CD4-positive, alpha-beta T cell treated with Interleukin-4 for 1 hour (primary cell): Measurements from ENCODE around the gene PXDN.

Experiments
- DNase-seq, 2 donors: peaks; one replicate each; pipeline ENCODE4 v3.0.0-alpha.2; 2020 to 2022

PXDN gene

DNA sequence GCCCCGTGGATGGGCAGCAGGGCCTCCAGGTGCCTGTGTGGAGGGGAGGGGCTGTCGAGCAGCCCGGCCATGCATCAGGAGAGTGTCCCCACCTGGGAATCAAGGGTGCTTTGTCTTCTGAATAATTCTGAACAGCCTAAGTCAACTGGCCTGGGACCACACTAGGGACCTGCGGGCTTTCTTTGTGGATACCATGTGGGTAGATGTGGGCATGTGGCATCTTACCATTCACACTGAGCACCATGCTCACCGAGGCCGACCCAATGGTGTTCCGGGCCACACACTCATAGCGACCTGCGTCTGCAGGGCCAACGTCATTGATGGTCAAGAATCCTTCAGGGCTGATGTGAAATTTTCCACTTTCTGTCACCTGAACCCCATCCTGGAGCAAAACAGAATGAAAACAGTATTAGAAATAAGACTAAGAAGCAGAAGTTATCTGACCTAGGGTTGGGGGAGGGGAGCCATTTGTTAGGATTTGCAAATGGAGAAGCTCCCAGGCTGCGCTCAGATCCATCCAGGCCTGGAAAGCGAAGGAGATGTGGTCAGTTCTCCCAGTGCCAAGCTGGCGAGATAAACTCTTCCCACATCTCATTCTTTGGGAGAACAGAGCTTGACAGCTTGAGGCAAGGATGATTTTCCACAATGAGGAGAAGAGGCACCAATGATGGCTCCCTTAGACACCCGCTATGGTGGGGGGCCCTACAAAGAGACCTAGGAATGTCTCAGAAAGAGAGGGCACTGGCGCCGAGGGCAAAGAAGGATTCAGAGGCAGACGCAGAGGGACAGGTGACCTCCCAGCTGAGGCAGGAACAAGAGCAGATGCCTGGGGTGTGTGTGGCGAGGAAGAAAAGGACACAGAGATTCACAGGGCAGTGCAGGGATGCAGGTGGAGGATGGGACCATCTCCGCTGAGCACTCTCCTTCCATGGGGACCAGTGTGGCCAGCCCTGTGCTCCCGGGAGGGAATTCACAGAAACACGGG lies 83.4 kb downstream of the PXDN start:
- no peak for DNase-seq

DNA sequence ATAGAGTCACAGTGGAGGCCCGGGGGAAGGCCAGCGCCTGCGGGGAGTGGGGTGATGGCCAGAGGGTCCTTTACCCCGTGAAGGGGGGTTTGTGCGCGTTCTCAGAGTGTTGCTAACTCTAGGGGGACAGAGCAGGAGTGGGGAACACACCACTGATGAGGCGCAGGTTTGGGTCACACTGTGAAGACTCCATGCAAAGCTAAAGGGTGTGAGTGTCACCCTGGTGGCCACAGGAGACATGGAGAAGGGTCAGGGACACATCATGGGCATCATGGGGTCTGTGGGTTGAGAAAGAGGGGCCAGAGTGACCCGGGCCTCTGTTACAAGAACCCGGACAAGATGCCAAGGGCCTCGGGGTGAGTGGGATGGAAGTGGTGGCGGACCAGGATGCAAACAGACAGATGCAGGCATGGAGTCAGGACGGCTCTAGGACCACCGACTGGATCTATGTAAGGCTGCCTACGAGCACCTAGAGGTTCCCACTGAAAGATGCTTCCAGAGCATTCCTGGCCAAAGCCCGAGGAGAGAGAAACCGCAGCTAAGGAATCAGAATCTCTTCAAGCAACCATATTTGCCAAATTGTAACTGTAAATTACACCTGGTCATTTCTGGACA lies 84.3 kb downstream of the PXDN start:
- no peak for DNase-seq

DNA sequence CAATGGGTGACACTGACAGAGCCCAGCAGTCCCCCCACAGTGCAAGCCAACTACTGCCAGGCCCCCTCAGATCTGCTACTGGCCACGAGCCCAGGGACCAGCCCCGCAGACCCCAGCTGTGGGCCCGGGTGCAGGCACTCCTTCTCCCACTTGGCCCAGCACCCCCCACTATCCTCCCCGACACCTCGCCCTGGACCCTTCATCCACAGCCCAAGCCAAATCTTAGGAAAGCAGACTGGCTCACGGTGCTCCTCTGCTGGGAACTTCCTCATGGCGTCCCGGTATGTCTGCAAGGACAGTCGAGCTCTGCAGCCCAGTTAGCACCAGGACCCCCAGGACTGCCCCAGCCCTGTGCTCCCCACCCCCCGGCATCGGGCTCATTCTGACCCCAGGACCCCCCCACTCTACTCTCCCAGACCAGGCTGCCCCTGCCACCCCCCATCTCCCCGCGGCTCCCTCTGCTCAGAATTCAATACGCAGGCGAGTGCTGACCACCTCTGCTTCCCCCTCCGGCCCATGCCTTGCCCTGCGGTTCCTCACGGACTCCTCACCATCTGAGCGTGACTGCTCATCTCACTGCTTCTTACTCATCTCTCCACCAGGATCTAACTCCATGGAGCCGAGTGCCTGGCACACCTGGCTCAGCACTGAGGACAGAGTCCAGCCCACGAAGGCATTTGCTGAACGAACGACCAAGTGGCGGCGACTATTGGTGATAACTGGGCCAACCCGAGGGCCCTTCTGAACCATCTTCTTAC lies 85.7 kb downstream of the PXDN start:
- DNase-seq = peak in 1 of 2 donors; percentile 6

DNA sequence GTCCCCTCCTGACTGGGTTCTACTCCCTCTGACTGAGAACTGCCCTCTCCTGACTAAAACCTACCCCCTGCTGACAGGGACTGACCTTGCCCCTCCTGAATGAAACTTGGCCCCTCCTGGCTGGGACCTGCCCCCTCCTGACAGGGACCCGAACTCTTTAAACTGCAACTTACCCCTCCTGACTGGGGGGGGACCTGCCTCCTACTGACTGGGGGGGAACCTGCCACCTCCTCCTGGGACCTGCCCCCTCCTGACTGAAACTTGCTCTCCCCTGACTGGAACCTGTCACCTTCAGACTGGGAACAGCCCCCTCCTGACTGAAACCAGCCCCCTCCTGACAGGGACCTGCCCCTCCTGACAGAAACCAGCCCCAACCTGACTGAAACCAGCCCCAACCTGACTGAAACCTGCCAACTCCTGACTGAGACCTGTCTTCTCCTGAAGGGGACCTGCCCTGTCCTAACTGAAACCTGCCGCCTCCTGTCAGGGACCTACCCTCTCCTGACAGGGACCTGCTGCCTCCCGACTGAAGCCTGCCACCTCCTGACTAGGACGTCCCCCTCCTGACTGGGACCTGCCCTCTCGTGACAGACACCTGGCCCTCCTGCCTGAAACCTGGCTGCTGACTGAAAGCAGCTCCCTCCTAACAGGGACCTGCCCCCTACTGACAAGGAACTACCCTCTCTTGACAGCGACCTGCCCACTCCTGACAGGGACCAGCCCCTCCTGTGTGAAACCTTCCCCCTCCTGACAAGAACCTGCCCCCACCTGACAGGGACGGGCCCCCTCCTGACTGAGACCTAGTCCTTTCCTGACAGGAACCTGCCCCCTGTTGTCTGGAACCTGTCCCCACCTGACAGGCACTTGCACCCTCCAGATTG lies 87.1 kb downstream of the PXDN start:
- DNase-seq = peak in 1 of 2 donors; percentile 11

DNA sequence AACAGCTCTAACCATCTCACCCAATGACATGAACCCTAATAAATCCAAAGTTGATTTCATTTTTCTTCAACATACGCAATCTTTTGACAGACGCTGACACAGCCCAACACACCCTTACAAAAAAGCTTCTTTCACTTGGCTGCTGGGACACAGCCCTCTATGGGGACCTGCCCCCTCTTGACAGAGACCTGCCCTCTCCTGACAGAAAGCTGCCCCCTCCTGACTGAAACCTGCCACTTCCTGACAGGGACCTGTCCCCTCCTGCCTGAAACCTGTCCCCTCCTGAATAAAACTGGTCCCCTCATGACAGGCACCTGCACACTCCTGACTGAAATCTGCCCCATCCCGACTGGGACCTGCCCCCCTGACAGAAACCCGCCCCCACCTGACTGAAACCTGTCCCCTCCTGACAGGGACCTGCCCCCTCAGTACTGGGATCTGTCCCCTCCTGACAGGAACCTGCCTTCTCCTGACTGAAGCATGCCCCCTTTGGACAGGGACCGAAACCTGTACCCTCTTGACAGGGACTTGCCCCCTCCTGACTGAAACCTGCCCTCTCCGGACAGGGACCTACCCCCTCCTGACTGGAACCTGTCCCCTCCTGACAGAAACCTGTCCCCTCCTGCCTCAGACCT lies 87.9 kb downstream of the PXDN start:
- DNase-seq = peak in 1 of 2 donors; percentile 10

DNA sequence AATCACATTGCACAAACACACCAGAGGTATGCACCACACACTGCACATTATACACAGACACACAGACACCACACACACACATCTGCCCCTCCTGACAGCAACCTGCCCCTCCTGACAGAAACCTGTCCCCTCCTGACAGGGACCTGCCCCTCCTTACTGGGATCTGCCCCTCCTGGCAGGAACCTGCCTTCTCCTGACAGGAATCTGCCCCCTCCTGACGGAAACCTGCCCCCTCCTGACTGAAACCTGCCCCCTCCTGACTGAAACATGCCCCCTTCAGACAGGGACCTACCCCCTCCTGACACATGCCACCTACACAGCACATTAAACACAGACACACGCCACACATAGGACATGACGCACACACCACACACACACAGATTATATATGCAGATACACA lies 88.9 kb downstream of the PXDN start:
- peak in 1 of 2 donors; percentile 2 for DNase-seq

DNA sequence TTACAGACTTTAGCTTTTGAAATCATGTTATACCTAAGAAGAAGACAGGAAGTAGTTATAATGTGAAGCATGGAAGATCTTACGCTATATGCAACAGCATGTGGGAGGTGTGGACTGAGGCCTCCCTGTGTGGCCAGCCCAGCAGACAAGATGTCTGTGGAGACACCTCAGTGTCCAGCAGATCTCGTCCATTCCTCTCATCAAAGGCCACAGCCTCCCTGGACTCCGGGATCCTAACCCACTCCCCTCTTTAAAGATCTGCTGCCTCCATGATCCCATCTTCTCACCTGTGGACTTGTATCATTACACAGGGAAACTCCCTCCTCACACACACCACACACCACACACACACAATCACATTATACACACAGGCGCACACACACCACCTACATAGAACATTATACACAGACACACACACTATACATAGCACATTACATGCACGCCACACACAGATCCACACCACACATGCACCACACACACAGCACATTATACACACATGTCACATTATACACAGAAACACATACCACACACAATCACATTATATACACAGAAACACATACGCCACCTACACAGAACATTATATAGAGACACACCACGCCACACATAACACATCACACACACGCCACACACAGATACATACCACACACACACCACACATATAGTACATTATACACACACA lies 89.5 kb downstream of the PXDN start:
- no peak for DNase-seq

DNA sequence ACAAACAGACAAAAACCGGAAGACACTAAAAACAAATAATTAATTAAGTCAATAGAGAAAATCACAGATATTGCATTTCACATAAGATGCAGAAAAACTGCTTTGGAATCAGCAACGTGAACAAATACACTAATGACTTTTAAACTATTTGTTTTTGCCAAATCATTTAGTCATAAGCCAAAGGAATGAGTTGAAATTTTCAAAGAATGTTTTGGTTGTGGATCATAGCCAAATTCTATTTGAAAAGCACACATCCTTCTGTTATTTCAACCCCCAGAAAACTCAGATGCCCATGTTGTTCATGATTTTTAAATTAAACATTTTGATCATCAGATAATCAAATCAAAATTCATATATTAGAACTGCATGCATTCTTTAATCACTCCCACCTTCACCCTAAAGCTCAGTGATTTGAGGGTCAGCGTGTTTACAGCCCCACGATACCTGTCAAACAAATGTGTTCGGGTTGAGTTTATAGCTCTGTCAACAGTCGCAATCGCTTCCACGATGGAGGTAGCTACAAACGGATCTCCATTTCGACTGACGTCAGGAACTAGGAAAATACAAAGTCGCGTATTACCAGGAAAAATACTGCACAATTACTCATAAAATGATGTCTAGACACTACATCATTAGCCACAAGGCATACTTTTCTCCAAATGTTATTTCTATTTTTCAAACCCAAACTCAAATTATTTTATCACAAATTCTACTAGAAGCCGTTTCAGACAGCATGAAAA lies 90.2 kb downstream of the PXDN start:
- no peak for DNase-seq

DNA sequence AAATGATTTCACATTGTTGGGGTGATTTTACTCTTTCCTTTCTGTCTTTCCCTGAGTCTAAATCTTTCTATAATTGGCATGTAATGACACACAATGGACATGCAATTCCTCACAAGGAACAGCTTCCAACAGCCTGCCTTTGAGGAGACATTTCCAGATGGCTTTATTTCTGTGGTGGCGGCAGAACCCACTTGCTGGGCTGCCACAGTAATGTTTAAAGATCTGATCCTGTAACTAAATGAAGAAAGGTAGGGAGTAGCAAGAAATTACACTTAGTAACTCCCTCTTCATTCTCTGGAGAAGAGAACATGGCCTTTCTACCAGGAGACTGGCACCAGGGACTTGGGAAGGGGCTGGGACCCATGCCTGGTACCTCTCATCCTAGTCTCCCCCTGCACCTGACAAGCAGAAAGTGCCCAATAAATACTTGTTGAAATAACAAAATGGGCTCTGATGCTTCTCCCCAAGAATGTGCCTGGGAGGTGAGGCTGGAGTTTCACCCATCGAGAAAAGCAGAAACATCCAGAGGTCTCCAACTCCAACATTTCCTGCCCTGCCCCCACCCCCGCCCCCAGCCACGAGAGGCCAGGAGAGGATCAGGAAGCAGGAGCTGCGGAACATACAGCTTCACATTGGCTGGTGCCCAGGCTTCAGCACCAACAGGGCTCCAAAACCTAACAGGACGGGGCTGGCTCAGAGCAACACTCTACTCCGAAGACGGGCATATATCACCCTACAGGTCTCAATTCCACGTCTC lies 92.1 kb downstream of the PXDN start:
- DNase-seq = no peak

DNA sequence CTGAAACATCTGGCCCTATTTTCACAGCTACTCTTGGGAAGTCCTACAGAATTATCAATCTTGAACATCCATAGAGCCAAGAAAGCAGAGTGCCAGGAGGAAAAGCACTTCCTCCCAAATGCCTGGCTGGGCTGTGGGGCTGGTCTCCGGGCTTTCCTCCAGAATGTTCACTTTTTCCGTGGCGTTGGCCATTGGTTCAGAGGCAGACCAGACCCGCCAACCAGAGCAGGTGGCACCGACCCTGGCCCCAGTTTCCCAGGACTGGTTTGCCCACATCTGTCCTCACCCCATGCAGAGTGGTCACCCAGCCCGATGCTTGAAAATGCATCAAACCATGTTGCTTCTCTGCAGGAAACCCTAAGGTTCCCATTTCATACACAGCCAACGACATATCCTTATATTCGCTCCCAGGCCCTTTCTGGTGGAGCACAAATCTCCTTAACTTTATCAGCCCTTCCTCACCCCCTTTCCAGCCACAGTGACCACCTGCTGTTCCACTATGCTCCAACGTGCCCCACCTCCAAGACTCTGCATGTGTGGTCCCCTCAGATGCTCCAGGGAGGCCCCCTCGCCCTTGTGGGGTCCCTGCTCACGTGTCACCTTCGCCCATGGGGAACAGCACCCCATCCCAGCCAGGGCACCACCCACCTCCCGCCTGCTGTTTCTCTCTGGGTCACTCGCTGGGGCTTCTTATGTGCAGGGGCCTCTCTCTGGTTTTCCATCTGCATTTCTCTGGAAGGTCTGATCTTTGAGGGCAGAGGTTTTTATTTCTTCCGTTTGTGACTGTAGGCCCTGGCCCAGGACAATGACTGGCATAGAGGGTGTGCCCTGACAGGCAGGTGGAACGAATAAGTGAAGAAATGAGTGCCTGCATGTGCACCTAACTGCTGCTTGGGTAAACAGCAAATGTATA lies 92.9 kb downstream of the PXDN start:
- no peak for DNase-seq

DNA sequence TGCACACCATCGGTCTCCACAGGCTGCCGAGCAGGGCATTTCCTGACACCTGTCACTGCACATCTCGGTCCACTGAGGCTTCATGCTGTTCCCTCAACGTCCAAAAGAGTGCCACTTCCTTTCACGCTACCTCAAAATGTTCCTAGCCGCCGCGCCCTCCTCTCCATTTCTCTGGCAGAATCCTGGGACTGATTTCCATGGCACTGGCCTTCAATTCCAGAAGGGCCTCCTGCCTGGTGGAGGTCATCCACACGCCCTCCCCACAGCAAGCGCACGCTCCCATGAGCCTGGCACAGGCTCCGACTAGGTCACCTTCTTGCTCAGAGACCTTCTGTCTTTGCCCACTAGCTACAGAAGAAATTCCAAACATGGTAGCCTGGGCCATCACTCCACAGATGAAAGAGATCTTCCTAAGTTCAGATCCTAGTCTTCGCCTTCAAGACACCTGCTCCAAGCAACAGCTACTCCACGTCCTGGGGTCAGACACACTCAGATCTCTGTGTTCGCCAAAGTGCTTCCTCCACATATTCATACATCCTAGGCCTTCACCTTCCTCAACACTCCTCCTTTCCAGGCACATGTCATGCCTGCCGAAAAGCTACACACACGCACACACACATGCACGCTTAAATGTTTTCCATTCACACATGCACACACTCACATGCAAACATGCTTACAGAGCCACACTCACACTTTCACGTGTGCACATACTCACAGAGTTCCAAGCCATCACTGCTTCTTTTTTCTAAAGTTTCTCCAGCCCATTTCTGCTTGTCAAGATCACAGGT lies 94.0 kb downstream of the PXDN start:
- DNase-seq = no peak

DNA sequence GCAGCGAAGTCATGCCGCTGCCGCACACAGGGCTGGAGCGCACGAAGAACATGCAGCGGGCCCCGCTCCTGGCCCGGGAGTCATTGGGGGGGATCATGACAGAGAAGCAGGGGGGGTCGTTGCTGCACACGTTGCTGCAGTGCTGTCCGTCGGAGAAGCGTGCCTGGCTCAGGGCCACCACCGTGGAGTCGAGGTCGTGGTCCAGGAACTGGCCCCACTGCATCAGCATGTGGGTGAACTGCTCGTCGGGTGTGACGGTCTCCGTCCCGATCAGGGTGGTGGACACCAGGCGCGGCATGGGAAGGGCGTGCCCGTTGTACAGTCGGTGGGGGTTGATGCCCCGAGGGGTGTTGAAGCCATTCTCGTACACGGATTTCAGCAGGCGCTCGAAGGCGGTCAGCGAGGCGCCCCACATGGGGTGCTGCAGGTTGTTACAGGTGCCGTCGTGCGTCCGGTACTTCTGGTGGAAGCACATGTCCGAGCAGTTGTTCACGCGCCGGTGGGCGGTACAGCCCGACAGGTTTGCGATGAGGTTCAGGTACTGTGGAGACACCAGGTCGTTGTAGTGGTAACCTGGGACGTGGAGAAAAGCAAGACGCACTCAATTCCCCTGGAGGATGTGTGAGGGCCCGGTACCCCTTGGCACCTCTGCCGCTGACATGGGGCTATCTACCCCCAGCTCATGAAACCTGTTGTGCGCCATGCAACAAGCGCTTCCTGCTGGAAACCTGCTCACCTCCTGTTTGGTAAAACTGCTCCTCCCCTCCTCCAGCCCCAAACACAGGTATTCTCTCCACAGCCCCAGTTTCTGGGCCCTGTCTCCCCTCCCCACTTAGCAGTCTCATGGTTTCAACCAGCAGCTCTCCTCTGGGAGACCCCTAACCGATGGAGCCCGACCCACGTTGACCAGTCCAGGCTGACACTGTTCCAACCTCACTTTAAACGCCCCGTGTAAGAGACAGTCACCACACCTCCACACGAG lies 94.9 kb downstream of the PXDN start:
- DNase-seq = no peak

DNA sequence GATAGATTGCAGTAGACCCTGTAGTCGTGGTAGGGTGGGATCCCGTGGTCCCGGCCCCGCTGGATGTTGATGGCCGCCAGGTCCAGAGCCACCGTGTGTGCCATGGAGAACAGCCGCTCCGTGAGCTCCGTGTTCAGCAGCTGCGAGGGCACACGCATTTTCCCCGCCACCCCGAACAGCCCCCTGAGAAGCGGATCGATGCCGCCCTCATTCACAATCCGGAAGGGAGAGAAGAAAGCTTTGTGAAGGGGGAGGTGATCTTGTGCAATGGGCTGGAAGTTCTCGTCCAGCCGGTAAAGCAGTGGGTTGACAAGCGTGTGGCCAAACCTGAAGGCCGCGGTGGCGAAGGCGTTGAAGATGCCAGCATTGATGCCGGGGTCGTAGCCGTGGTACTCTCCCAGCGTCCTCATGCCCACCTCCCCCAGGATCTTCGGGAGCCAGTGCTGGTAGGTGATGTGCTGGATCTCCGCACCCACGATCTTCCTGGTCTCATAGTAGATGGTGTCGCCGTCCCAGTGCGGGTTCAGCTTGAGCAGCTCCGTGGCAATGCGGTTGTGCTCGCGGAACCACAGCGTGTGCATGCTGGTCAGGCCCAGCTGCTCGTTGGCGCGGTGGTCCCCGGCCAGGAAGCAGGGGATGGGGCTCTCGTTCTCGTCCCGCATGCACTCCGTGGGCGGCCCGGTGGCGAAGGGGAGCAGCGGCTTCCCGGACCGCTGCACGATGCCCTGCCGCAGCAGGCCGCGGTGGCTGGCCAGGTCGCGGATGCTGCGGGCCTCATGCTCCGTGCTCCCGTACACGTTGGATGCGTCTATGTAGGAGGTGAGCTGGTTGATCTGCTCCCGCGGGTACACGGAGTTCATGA lies 95.8 kb downstream of the PXDN start:
- no peak for DNase-seq

DNA sequence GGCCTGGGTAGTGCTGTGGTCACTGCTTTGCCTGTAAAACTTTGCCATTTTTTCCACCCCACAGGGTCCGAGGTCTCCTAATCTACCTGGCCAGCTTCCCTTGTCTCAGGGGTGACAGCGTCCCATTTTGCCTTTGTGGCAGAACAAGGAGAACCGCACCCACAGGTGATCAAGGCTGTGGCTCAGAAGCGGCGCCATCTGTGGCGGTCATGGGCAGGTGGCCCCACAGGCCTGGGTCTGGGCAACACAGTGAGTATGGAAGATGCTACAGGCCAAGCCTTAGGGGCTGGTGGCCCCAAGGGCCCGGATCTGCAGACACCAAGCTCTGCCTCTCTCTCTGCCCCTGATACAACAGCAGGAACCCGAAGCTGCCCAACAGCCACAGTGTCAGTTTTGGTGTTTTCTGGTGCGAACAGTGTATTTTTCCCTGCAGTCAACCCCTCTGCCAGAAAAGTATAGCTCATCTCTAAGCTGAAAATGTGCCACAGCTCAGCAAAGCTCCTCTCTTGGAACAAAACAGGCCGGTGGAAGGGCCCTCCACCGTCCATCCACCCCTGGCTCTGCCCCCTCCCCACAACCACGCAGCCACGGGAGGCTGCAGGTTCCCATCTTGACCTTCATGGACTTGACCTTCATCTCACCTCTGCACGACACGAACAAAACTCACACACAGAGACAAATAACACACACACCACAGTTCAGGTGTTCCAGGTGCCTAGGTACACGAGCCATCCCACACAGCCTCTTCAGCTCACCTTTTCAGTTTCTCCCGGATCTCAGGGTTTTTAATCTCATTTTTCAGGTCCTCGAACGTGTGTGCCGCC lies 96.7 kb downstream of the PXDN start:
- no peak for DNase-seq
